Measurements from ENCODE around the gene CFAP73.

CFAP73 gene

GRCh38 chr12:113197518-113198077, 48.1 kb downstream of the CFAP73 start:
- H3K9me2 ChIP-seq (replicated peaks; ENCODE audit: insufficient read depth, low read length) = no peaks in the 10 kb centered on the region
- H3K36me3 ChIP-seq (ENCODE audit: low read length) = no peaks in the 10 kb centered on the region
- H3K9ac ChIP-seq (ENCODE audit: low read length) = no peak overlapping the region; the same call in 1 of the 2 replicates
- no peak overlapping the region for H2AFZ ChIP-seq (ENCODE audit: low read depth, low read length, severe bottlenecking)
- H4K20me1 ChIP-seq (ENCODE audit: low read depth, low read length) = no peaks in the 10 kb centered on the region
- no peaks in the 10 kb centered on the region for H3K27me3 ChIP-seq (ENCODE audit: low read length)
- H3K27ac ChIP-seq (ENCODE audit: low read depth, low read length) = peak overlapping the region; percentile 22; the same call in 1 of the 2 replicates
- TF ChIP-seq CTCF (IDR thresholded peaks at IDR 0.05; ENCODE audit: insufficient read depth, low read length, poor library complexity, severe bottlenecking) (no peak), EZH2phosphoT487 (conservative IDR thresholded peaks at IDR 0.05; ENCODE audit: low read length) (no peak)
- peaks cover 8% of the 10 kb centered on the region; the same call in 1 of the 2 replicates for H3F3A ChIP-seq (ENCODE audit: insufficient read depth)
- no peak overlapping the region for H3K4me2 ChIP-seq (ENCODE audit: low read depth, low read length, poor library complexity, severe bottlenecking)
- H3K9me3 ChIP-seq (ENCODE audit: insufficient read depth, low read length) = no peaks in the 10 kb centered on the region
- no peaks in the 10 kb centered on the region for H3K79me2 ChIP-seq (ENCODE audit: insufficient read depth, low read length)
- no peak overlapping the region for H3K4me3 ChIP-seq (ENCODE audit: insufficient read depth, low read length, poor library complexity, severe bottlenecking)

- Histone ChIP-seq H3K4me2 (ENCODE audit: low read depth, low read length, poor library complexity, severe bottlenecking) (no peak overlapping the region), H3K9me2 (replicated peaks; ENCODE audit: insufficient read depth, low read length) (no peaks in the 10 kb centered on the region), H3K27me3 (ENCODE audit: low read length) (no peaks in the 10 kb centered on the region), H3K9ac (ENCODE audit: low read length) (no peak overlapping the region), H2AFZ (ENCODE audit: low read depth, low read length, severe bottlenecking) (no peak overlapping the region), H4K20me1 (ENCODE audit: low read depth, low read length) (no peaks in the 10 kb centered on the region), H3K27ac (ENCODE audit: low read depth, low read length) (peak overlapping the region; percentile 52), H3K4me3 (ENCODE audit: insufficient read depth, low read length, poor library complexity, severe bottlenecking) (no peak overlapping the region), H3K9me3 (ENCODE audit: insufficient read depth, low read length) (no peaks in the 10 kb centered on the region), H3K79me2 (ENCODE audit: insufficient read depth, low read length) (no peaks in the 10 kb centered on the region), H3K36me3 (ENCODE audit: low read length) (no peaks in the 10 kb centered on the region), H3F3A (ENCODE audit: insufficient read depth) (peaks cover 8% of the 10 kb centered on the region; the same call in 1 of the 2 replicates)
- TF ChIP-seq CTCF (IDR thresholded peaks at IDR 0.05; ENCODE audit: insufficient read depth, low read length, poor library complexity, severe bottlenecking) (no peak), EZH2phosphoT487 (conservative IDR thresholded peaks at IDR 0.05; ENCODE audit: low read length) (no peak)
Observed at GRCh38 chr12:113198296-113198695, 48.8 kb downstream of the CFAP73 start.

- Histone ChIP-seq H2AFZ (ENCODE audit: low read depth, low read length, severe bottlenecking) (no peak overlapping the region), H3K4me3 (ENCODE audit: insufficient read depth, low read length, poor library complexity, severe bottlenecking) (no peak overlapping the region), H3K27me3 (ENCODE audit: low read length) (no peaks in the 10 kb centered on the region), H3K36me3 (ENCODE audit: low read length) (no peaks in the 10 kb centered on the region), H3K27ac (ENCODE audit: low read depth, low read length) (no peak overlapping the region), H3K9ac (ENCODE audit: low read length) (no peak overlapping the region), H3K9me2 (replicated peaks; ENCODE audit: insufficient read depth, low read length) (no peaks in the 10 kb centered on the region), H4K20me1 (ENCODE audit: low read depth, low read length) (no peaks in the 10 kb centered on the region), H3K79me2 (ENCODE audit: insufficient read depth, low read length) (no peaks in the 10 kb centered on the region), H3K4me2 (ENCODE audit: low read depth, low read length, poor library complexity, severe bottlenecking) (no peak overlapping the region), H3F3A (ENCODE audit: insufficient read depth) (peaks cover 19% of the 10 kb centered on the region), H3K9me3 (ENCODE audit: insufficient read depth, low read length) (no peaks in the 10 kb centered on the region)
- TF ChIP-seq CTCF (IDR thresholded peaks at IDR 0.05; ENCODE audit: insufficient read depth, low read length, poor library complexity, severe bottlenecking) (no peak), EZH2phosphoT487 (conservative IDR thresholded peaks at IDR 0.05; ENCODE audit: low read length) (no peak)
Observed at GRCh38 chr12:113200021-113200797, 50.7 kb downstream of the CFAP73 start.

Measured in SU-DHL-6 (cell line).